ENCODE measurements around the gene SOX1.

DNA sequence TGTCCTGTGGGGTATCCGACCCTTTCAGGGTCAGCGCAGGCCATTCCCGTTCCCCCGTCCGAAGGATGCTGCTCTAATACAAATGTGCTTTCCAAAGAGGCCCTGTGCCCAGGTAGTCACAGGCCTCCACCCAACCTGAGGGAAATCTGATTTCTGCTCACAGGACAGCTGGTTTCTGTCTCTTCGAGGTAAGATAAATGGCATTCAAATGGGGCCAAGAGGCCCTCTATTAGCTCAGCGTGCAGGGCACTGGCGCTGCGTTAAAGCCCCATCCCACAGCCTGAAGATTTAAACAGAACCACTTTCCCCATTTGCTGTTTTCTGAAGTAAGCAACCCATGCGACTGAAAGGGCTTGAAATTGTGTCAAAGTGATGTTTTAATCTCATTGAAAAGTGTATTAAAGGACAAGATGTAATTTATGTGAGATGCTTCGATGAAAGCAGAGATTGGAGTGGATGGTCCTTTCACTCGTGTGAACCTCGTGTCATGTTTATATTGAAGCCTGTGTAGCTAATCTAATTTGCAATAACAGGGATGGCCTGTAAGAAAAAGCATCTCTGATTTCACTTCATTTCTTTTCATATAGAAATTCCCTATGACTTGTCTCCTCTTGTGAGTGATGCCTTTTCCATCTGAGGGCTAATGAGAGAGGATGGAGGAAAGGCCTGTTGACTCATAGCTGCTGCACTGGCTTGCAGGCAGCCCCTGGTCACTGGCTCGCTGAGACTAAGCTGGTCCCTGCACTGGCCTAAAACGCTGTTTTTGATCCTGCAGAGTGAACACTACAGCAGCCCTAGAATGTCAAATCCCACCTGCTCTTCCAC lies 7.3 kb upstream of the SOX1 start:
- TF ChIP-seq EZH2 (IDR thresholded peaks at IDR 0.05; ENCODE audit: borderline replicate concordance, insufficient read depth, low read depth, low read length, poor library complexity, severe bottlenecking) = no peak
- TF ChIP-seq, protein P1, sequence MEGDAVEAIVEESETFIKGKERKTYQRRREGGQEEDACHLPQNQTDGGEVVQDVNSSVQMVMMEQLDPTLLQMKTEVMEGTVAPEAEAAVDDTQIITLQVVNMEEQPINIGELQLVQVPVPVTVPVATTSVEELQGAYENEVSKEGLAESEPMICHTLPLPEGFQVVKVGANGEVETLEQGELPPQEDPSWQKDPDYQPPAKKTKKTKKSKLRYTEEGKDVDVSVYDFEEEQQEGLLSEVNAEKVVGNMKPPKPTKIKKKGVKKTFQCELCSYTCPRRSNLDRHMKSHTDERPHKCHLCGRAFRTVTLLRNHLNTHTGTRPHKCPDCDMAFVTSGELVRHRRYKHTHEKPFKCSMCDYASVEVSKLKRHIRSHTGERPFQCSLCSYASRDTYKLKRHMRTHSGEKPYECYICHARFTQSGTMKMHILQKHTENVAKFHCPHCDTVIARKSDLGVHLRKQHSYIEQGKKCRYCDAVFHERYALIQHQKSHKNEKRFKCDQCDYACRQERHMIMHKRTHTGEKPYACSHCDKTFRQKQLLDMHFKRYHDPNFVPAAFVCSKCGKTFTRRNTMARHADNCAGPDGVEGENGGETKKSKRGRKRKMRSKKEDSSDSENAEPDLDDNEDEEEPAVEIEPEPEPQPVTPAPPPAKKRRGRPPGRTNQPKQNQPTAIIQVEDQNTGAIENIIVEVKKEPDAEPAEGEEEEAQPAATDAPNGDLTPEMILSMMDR (IDR thresholded peaks at IDR 0.05) = no peak

Measured in B cell (primary cell).